BJ (cell line): Measurements from ENCODE around the gene CACNA2D3. TPM values are rescaled to one million over a fixed set of nuclear protein-coding genes. Genes with fewer than 3 reads are reported as not detected.

Experiments
- CTCF ChIA-PET: fragments of 350-600 bp; formaldehyde crosslinking; extraction: SDS; loops from one replicate; lab custom pipeline; 2021; ENCODE audit warnings: antibody characterized with exemption, inconsistent platforms; lab: Yijun Ruan, JAX
- POLR2A ChIA-PET: fragments of 300-600 bp; sonication (Branson Sonifier 250); formaldehyde crosslinking; extraction: SDS; loops from one replicate; lab custom pipeline; 2021; ENCODE audit warnings: antibody characterized with exemption; lab: Charles Lee
- DNase-seq: peaks from one replicate; pipeline ENCODE4 v3.0.0-alpha.2; 2011; ENCODE audit warnings: low read depth
- H3K27me3 ChIP-seq: 2 replicates; pipeline ENCODE4 v1.6.0; 2011; ENCODE audit warnings: low read length; ENCODE audit not compliant: control insufficient read depth, insufficient read depth
- H3K36me3 ChIP-seq: 2 replicates; pipeline ENCODE4 v1.5.1; 2011; ENCODE audit warnings: low read length; ENCODE audit not compliant: control insufficient read depth, insufficient read depth
- H3K4me3 ChIP-seq: 2 replicates; pipeline ENCODE4 v1.5.1; 2011; ENCODE audit warnings: low read depth, mild to moderate bottlenecking, control low read depth, low read length
- polyA plus RNA-seq: library from polyadenylated mRNA; depleted of rRNA; stranded (reverse); fragments of >200 nt; gene quantifications from 2 replicates; pipeline ENCODE4 v1.2.3, GENCODE V29; 2011
- TF ChIP-seq, protein P1 (sequence below): IDR thresholded peaks from 2 replicates; pipeline ENCODE4 v1.5.1; 2011; ENCODE audit warnings: low read depth, mild to moderate bottlenecking, control low read depth, inconsistent platforms, low read length, moderate library complexity; ENCODE audit not compliant: insufficient read depth

The CACNA2D3 gene
- polyA plus RNA-seq, 1 experiment, result 0.56 TPM

DNA sequence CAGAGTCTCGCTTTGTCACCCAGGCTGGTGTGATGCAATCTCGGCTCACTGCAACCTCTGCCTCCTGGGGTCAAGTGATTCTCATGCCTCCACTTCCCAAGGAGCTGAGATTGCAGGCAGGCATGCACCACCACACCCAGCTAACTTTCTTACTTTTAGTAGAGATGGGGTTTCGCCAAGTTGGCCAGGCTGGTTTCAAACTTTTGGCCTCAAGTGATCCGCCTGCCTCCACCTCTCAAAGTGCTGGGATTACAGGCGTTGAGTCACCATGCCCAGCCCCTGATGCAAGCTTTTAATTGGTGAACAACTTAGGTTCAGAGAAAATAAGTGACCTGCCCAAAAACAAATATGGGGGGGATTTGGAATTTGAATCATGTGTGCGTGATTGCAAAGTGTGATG is 559.4 kb downstream of the CACNA2D3 start:
- ChIA-PET POLR2A (no interaction called here), CTCF (no interaction called here)
- H3K4me3 ChIP-seq, result no peak overlapping the region
- H3K27me3 ChIP-seq, result no peaks in the 10 kb centered on the region
- no peaks in the 10 kb centered on the region for H3K36me3 ChIP-seq
- DNase-seq, result no peak
- TF ChIP-seq, protein P1, sequence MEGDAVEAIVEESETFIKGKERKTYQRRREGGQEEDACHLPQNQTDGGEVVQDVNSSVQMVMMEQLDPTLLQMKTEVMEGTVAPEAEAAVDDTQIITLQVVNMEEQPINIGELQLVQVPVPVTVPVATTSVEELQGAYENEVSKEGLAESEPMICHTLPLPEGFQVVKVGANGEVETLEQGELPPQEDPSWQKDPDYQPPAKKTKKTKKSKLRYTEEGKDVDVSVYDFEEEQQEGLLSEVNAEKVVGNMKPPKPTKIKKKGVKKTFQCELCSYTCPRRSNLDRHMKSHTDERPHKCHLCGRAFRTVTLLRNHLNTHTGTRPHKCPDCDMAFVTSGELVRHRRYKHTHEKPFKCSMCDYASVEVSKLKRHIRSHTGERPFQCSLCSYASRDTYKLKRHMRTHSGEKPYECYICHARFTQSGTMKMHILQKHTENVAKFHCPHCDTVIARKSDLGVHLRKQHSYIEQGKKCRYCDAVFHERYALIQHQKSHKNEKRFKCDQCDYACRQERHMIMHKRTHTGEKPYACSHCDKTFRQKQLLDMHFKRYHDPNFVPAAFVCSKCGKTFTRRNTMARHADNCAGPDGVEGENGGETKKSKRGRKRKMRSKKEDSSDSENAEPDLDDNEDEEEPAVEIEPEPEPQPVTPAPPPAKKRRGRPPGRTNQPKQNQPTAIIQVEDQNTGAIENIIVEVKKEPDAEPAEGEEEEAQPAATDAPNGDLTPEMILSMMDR, result no peak

DNA sequence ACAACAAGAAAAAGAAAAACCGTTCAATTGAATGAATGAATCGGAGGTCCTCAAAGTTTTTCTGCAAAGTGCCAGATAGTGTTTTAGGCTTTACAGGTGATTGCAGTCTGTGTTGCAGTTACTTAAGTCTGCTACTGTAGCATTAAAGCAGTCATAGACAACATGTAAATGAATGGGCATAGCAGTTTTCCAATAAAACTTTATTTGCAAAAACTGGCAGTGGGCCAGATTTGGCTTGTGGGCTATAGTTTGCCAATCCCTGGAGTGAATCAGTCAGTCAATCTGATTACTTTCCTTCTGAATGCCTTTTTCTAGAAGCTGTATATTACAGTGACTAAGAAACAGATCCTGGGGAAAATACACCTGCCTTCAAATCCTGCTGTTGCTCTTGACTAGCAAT is 562.9 kb downstream of the CACNA2D3 start:
- ChIA-PET CTCF (interaction anchor here (0.6 kb wide), 1 partner anchor 13 kb away, joined by 3 read pairs; no protein-coding TSS in a partner anchor), POLR2A (no interaction called here)
- no peaks in the 10 kb centered on the region for H3K36me3 ChIP-seq
- TF ChIP-seq, protein P1, result no peak
- no peak overlapping the region for H3K4me3 ChIP-seq
- H3K27me3 ChIP-seq, result no peaks in the 10 kb centered on the region
- DNase-seq, result no peak

DNA sequence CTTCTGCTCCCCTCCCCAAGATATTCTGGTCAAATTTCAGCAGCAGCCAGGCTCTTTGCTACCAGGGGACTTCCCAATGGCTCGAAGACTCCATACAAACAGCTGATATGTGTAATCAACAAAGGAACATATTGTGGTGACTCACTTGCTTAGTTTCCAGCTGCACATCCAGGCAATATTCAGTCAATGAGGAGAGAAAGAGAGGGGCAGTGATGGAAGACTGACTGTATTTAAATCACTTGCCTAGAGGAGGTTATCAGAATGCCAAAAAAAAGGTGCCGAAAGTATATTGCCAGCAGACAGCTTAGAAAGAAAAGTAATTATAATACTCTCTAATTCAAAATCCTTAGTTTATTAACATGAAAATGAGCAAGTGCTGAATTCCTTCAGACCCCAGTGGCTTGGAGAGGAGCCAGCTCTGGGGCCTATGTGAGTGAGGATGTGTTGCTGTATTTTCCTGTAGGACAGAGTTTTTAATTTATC is 569.0 kb downstream of the CACNA2D3 start:
- Histone ChIP-seq H3K4me3 (no peak overlapping the region), H3K27me3 (no peaks in the 10 kb centered on the region), H3K36me3 (no peaks in the 10 kb centered on the region)
- no peak for DNase-seq
- ChIA-PET POLR2A (no interaction called here), CTCF (no interaction called here)
- TF ChIP-seq, protein P1, result no peak

DNA sequence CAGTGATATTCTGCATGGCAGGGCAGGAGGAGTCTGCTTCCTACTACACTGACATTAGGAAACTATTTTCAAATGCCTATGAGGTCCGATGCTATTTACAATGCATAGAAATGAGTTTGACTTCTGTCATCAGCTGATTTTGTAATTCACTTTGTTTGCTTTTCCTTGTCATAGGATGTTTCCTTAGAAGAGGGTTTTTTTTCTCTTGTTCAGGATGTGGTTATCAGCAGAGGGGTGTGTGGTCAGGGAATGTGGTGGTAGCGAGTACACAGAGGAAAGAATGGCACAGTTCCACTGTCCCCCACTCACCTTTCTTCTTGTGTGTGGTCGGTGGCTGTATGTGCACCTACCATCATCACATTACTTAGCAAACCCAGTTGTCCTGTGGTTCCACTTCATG is 574.0 kb downstream of the CACNA2D3 start:
- H3K36me3 ChIP-seq, result no peaks in the 10 kb centered on the region
- no peaks in the 10 kb centered on the region for H3K27me3 ChIP-seq
- ChIA-PET POLR2A (no interaction called here), CTCF (no interaction called here)
- H3K4me3 ChIP-seq, result no peak overlapping the region
- TF ChIP-seq, protein P1, result no peak
- no peak for DNase-seq

DNA sequence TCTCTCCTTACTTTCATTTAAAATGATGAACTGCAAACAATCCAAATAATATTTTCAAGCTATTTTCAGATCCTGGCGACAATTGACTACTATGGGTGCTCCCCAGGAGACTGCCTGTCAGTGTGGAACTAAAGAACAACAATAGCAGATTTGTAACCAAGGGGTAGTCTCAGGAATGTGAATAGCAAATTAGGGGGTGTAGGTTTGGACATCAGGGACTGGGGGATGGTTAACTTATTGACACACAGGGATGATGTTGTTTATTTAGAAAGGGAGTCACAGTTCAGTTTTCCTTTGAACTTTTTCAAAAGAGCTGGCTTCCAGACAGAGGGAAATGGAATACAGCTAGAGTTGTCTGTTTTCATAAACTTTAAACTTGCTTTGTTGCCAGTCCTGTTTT is 575.7 kb downstream of the CACNA2D3 start:
- Histone ChIP-seq H3K36me3 (no peaks in the 10 kb centered on the region), H3K27me3 (no peaks in the 10 kb centered on the region), H3K4me3 (no peak overlapping the region)
- POLR2A ChIA-PET, result interaction anchor here (0.6 kb wide), 1 partner anchor 57 kb away, joined by 3 read pairs; no protein-coding TSS in a partner anchor
- DNase-seq, result no peak
- TF ChIP-seq, protein P1, result no peak
- CTCF ChIA-PET, result no interaction called here
